HepG2 (cell line): ENCODE measurements around the gene SEMA3F. TPM values are rescaled to one million over a fixed set of nuclear protein-coding genes. Genes with fewer than 3 reads are reported as not detected.

ENCODE experiments used
- GLI4 ChIP-seq: sonication (generic); formaldehyde crosslinking; IDR thresholded peaks from 2 replicates; pipeline ENCODE4 v1.5.1; 2020; ENCODE audit warnings: missing genetic modification reagents, mild to moderate bottlenecking, moderate library complexity, borderline replicate concordance
- HNRNPLL ChIP-seq: fragments of 200-400 bp; formaldehyde crosslinking; IDR thresholded peaks from 2 replicates; pipeline ENCODE4 v1.6.1; 2017; ENCODE audit warnings: mild to moderate bottlenecking, low read depth, low read length; ENCODE audit not compliant: poor library complexity, severe bottlenecking
- KLF12 ChIP-seq: sonication (generic); formaldehyde crosslinking; IDR thresholded peaks from 2 replicates; pipeline ENCODE4 v1.4.0; 2020; ENCODE audit warnings: missing genetic modification reagents, borderline replicate concordance
- MAX ChIP-seq: IDR thresholded peaks from 2 replicates; pipeline ENCODE4 v1.6.1; 2012; ENCODE audit warnings: inconsistent platforms
- MAZ ChIP-seq, 2 experiments: sonication (generic) in 1 of 2; formaldehyde crosslinking in 1 of 2; IDR thresholded peaks; 2 replicates each; pipeline versions ENCODE4 v1.5.0 to v1.6.1; 2012 to 2020; ENCODE audit warnings: low read depth in 2 of 2, mild to moderate bottlenecking in 2 of 2, borderline replicate concordance in 1 of 2, improper control_type of control experiment in 1 of 2, low read length in 1 of 2, missing genetic modification reagents in 1 of 2, moderate library complexity in 1 of 2
- MEIS2 ChIP-seq: sonication (generic); formaldehyde crosslinking; IDR thresholded peaks from 2 replicates; pipeline ENCODE4 v1.9.0; 2021; ENCODE audit warnings: mild to moderate bottlenecking, missing genetic modification reagents
- POLR2A ChIP-seq, 2 experiments: IDR thresholded peaks; 2 replicates each; pipeline ENCODE4 v1.6.1; 2011; ENCODE audit warnings: low read depth in 2 of 2, low read length in 2 of 2, mild to moderate bottlenecking in 1 of 2, moderate library complexity in 1 of 2; ENCODE audit not compliant: insufficient read depth in 1 of 2
- RAD21 ChIP-seq: fragments of 450-650 bp; formaldehyde crosslinking; IDR thresholded peaks from 2 replicates; pipeline ENCODE4 v1.5.0; 2020; ENCODE audit warnings: mild to moderate bottlenecking
- SP5 ChIP-seq: IDR thresholded peaks from 2 replicates; pipeline ENCODE4 v1.6.1; 2016; ENCODE audit warnings: low read depth, borderline replicate concordance
- TFDP2 ChIP-seq: sonication (generic); formaldehyde crosslinking; IDR thresholded peaks from 2 replicates; pipeline ENCODE4 v1.4.0; 2020; ENCODE audit warnings: missing genetic modification reagents
- THAP11 ChIP-seq: IDR thresholded peaks from 2 replicates; pipeline ENCODE4 v1.6.1; 2016; ENCODE audit warnings: missing biosample characterization, missing genetic modification reagents
- ZBTB14 ChIP-seq: sonication (generic); formaldehyde crosslinking; IDR thresholded peaks from 2 replicates; pipeline ENCODE4 v1.4.0; 2020; ENCODE audit warnings: missing genetic modification reagents
- ZNF574 ChIP-seq: sonication (generic); formaldehyde crosslinking; IDR thresholded peaks from 2 replicates; pipeline ENCODE4 v1.4.0; 2020; ENCODE audit warnings: missing genetic modification reagents
- ZNF776 ChIP-seq: sonication (generic); formaldehyde crosslinking; IDR thresholded peaks from 2 replicates; pipeline ENCODE4 v1.4.0; 2020; ENCODE audit warnings: mild to moderate bottlenecking, missing genetic modification reagents
- polyA plus RNA-seq, 8 experiments: library from polyadenylated mRNA; depleted of rRNA in 3 of 8; stranded (reverse) in 7 of 8; unstranded in 1 of 8; fragments of >200 nt; fragmentation: Illumina TruSeq in 4 of 8; extraction: Trizol in 4 of 8; gene quantifications; 2 replicates each; pipeline versions ENCODE4 v1.2.1 to v1.2.3, GENCODE V29; 2011 to 2016; ENCODE audit warnings: low read depth in 4 of 8, missing spikeins in 1 of 8, mixed read lengths in 1 of 8; ENCODE audit not compliant: insufficient read depth in 1 of 8
- total RNA-seq, 5 experiments: library from RNA; depleted of rRNA; stranded (reverse); fragments of >200 nt; fragmentation: Illumina TruSeq; extraction: Trizol; gene quantifications; 2 replicates each; pipeline ENCODE4 v1.2.3, GENCODE V29; 2016; ENCODE audit warnings: low read depth in 1 of 5

Gene SEMA3F
- total and polyA plus RNA-seq, 2 of the 13 experiments (the other 11 are each of a cell fraction or from before 2014, with no cell fraction given) = 7.6 to 17.2 TPM

GRCh38 chr3:50154840-50155490 lies at the start of gene SEMA3F (continued):
- TF ChIP-seq POLR2A (IDR thresholded peaks at IDR 0.05; ENCODE audit: insufficient read depth in 1 of 2, low read depth in 2 of 2, low read length in 2 of 2) (0 out of 4 replicates have a peak, but pooled peaks of 1 of the 2 experiments have one; percentile 32), TFDP2 (CRISPR knock-in tag) (0 out of 2 replicates have a peak, but pooled peaks have one; percentile 13), ZNF776 (CRISPR knock-in tag) (0 out of 2 replicates have a peak, but pooled peaks have one; percentile 31), HNRNPLL (peak; percentile 4), GLI4 (CRISPR knock-in tag) (no peak), ZNF574 (peak; percentile 39), MEIS2 (CRISPR knock-in tag) (0 out of 2 replicates have a peak, but pooled peaks have one; percentile 27), RAD21 (CRISPR knock-in tag) (peak; percentile 97), MAX (peak; percentile 49; the same call in 1 of the 2 replicates), MAZ (IDR thresholded peaks at IDR 0.05; ENCODE audit: borderline replicate concordance, low read depth, low read length) (no peak), MAZ (CRISPR knock-in tag; IDR thresholded peaks at IDR 0.05; ENCODE audit: low read depth) (peak; percentile 46; the same call in 1 of the 2 replicates), SP5 (CRISPR knock-in tag) (0 out of 2 replicates have a peak, but pooled peaks have one; percentile 11), ZBTB14 (CRISPR knock-in tag) (peak; percentile 75), THAP11 (CRISPR knock-in tag) (peak; percentile 26; the same call in 1 of the 2 replicates), KLF12 (CRISPR knock-in tag) (0 out of 2 replicates have a peak, but pooled peaks have one; percentile 45)
